Kidney (tissue), 14 donors: ENCODE data around the gene KYNU. TPM values are rescaled to one million over a fixed set of nuclear protein-coding genes. Genes with fewer than 3 reads are reported as not detected.

Source experiments
- DNase-seq, 5 donors: peaks; one replicate each; pipeline ENCODE4 v3.0.0-alpha.2; 2013 to 2020
- FAIRE-seq: peaks from 2 replicates; lab custom pipeline; 2012; peaks lifted over from hg19 to GRCh38; lab: Jason Lieb, UNC
- H3K27ac ChIP-seq, 2 donors: one replicate each; pipeline ENCODE4 v1.7.0; 2013; ENCODE audit warnings: low read depth in 2 of 2, low read length in 2 of 2, inconsistent platforms in 1 of 2
- H3K27me3 ChIP-seq: one replicate; pipeline ENCODE4 v1.7.1; 2013; ENCODE audit warnings: low read length, inconsistent platforms; ENCODE audit not compliant: control insufficient read depth, insufficient read depth
- H3K36me3 ChIP-seq, 3 donors: one replicate each; pipeline versions ENCODE4 v1.7.0 to v1.7.1; 2013; ENCODE audit warnings: low read length in 3 of 3, control low read depth in 1 of 3, inconsistent platforms in 1 of 3; ENCODE audit not compliant: insufficient read depth in 3 of 3, control insufficient read depth in 2 of 3
- H3K4me1 ChIP-seq, 3 donors: one replicate each; pipeline versions ENCODE4 v1.7.0 to v1.7.1; 2013; ENCODE audit warnings: low read length in 3 of 3, inconsistent platforms in 1 of 3, low read depth in 1 of 3; ENCODE audit not compliant: control insufficient read depth in 2 of 3, insufficient read depth in 2 of 3
- H3K4me3 ChIP-seq, 3 donors: one replicate each; pipeline versions ENCODE4 v1.7.0 to v1.8.1; 2013; ENCODE audit warnings: low read length in 3 of 3, control low read depth in 1 of 3, inconsistent platforms in 1 of 3
- H3K9ac ChIP-seq, 3 donors: one replicate each; pipeline versions ENCODE4 v1.7.0 to v1.7.1; 2013; ENCODE audit warnings: low read length in 3 of 3, control low read depth in 1 of 3, inconsistent platforms in 1 of 3
- H3K9me3 ChIP-seq, 3 donors: one replicate each; pipeline versions ENCODE4 v1.7.0 to v1.7.1; 2013; ENCODE audit warnings: low read length in 3 of 3, control low read depth in 1 of 3, inconsistent platforms in 1 of 3; ENCODE audit not compliant: control insufficient read depth in 2 of 3, insufficient read depth in 1 of 3
- CTCF ChIP-seq: IDR thresholded peaks from 3 replicates; pipeline ENCODE4 v1.5.1; 2012; ENCODE audit warnings: mild to moderate bottlenecking, moderate library complexity, borderline replicate concordance; ENCODE audit not compliant: insufficient read depth; ENCODE audit errors: extremely low read depth
- intact Hi-C: fragments of 100-400 bp; cut with DNase I; formaldehyde crosslinking; loops from one replicate; pipeline ENCODE4 v1.11.1; 2022
- polyA plus RNA-seq: library from polyadenylated mRNA; stranded (reverse); fragments of 350-450 nt; fragmentation: Illumina TruSeq; extraction: RNeasy Lipid Tissue Mini Kit (QIAGEN cat#74804); gene quantifications from one replicate; pipeline ENCODE4 v1.2.3, GENCODE V29; 2014; ENCODE audit warnings: low read depth, low replicate concordance; ENCODE audit not compliant: insufficient read depth
- total RNA-seq: library from RNA; stranded (reverse); fragmentation: NEBNext Ultra II Directional; extraction: Animal tissue kit (Norgen Biotek cat#: 25700); gene quantifications from one replicate; pipeline ENCODE4 v1.2.1, GENCODE V29; 2021
- donor health status: control.
- donor health status: control.
- donor health status: control.
- donor health status: control.
- donor health status: control.
- donor health status: DM: yes; HTN: yes; CAD: no.
- donor health status: Normal renal cell carcinoma (clear cell type).

Gene KYNU
- total and polyA plus RNA-seq, 2 donors from 2014 or later: 6.4 to 14.5 TPM

- TF ChIP-seq CTCF: no peak
- no peak for FAIRE-seq
- no peak overlapping the region for H3K9ac ChIP-seq
- H3K36me3 ChIP-seq: no peaks in the 10 kb centered on the region
- no peak for DNase-seq
- intact Hi-C loops: no loop called here
- no peaks in the 10 kb centered on the region for H3K4me1 ChIP-seq
- no peak overlapping the region for H3K27ac ChIP-seq
- no peak overlapping the region for H3K4me3 ChIP-seq
- no peaks in the 10 kb centered on the region for H3K9me3 ChIP-seq
- H3K27me3 ChIP-seq: no peaks in the 10 kb centered on the region
Observed at GRCh38 chr2:143029141-143029540, 151.7 kb downstream of the KYNU start.

- H3K4me1 ChIP-seq: no peaks in the 10 kb centered on the region
- H3K9ac ChIP-seq: no peak overlapping the region
- H3K4me3 ChIP-seq: no peak overlapping the region
- TF ChIP-seq CTCF: no peak
- intact Hi-C loops: no loop called here
- H3K9me3 ChIP-seq: no peaks in the 10 kb centered on the region
- DNase-seq (no peak), FAIRE-seq (no peak)
- no peaks in the 10 kb centered on the region for H3K36me3 ChIP-seq
- H3K27me3 ChIP-seq: no peaks in the 10 kb centered on the region
- no peak overlapping the region for H3K27ac ChIP-seq
Observed at GRCh38 chr2:143030127-143030526, 152.7 kb downstream of the KYNU start.

GRCh38 chr2:143034292-143035074 is 157.0 kb downstream of the KYNU start:
- Histone ChIP-seq H3K4me1 (no peaks in the 10 kb centered on the region), H3K4me3 (no peak overlapping the region), H3K36me3 (no peaks in the 10 kb centered on the region), H3K9ac (no peak overlapping the region), H3K27ac (no peak overlapping the region), H3K9me3 (no peaks in the 10 kb centered on the region), H3K27me3 (no peaks in the 10 kb centered on the region)
- intact Hi-C loops: no loop called here
- FAIRE-seq (peak; percentile 99), DNase-seq (peak in 3 of 5 donors; percentile 48 to 94 (median 89))
- peak; percentile 79 for TF ChIP-seq CTCF
